Transverse colon (tissue), 3 donors: ENCODE measurements around the gene CFAP91.

Experiments used
- CTCF ChIP-seq, 5 experiments: fragments of 200-600 bp in 3 of 5; fragments of 450-650 bp in 2 of 5; sonication (generic) in 3 of 5; IDR thresholded peaks; 1 replicate in 2 of 5; 2 replicates in 3 of 5; pipeline ENCODE4 v1.5.1; 2016 to 2017; ENCODE audit warnings: antibody characterized with exemption in 5 of 5, inconsistent platforms in 3 of 5, mild to moderate bottlenecking in 2 of 5, moderate library complexity in 1 of 5
- EP300 ChIP-seq: sonication (generic); formaldehyde crosslinking; IDR thresholded peaks from one replicate; pipeline ENCODE4 v1.6.1; 2017; ENCODE audit warnings: antibody characterized with exemption, low read depth

- TF ChIP-seq EP300 (no peak), CTCF (IDR thresholded peaks at IDR 0.05) (no peak)
Observed at GRCh38 chr3:119664850-119665379, 37.9 kb upstream of the CFAP91 start.
